Measurements from ENCODE around the gene TNNT2. TPM values are rescaled to one million over a fixed set of nuclear protein-coding genes. Genes with fewer than 3 reads are reported as not detected.

The TNNT2 gene
- total RNA-seq, 2 experiments from 2014 or later, result not detected

DNA sequence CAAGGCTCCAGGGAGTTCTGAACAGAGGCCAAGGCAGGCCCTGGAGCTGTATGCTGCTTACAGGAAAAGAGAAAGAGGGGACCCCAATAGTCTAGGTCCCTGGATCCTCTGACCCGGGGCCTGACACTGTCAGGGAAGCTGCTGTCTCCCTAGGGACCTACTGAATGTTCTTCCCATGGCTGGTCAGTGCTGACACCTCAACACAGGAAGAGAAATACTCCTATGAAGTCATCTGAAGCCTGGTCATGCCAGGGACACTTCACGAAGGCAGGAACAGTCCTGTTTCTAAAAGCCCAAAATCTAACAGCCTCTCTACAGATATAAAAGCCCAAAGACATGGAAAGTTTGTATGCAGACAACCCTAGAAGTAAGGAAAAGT, 23.4 kb upstream of the TNNT2 start:
- CTCF ChIA-PET, result interaction anchor here (0.6 to 1.2 kb wide), 4 partner anchors 14 to 250 kb away, joined by 3 to 4 read pairs (median 3); no protein-coding TSS in a partner anchor
- no peak overlapping the region for H3K27ac Mint-ChIP-seq
- H3K4me3 Mint-ChIP-seq, result no peak overlapping the region
- intact Hi-C loops (cut with DNase I, micrococcal nuclease), result no loop called here
- ATAC-seq (no peak), DNase-seq (no peak)
- POLR2A ChIA-PET, result no interaction called here
- H3K4me1 Mint-ChIP-seq, result no peaks in the 10 kb centered on the region
- H3K36me3 Mint-ChIP-seq (ENCODE audit: low read depth), result no peaks in the 10 kb centered on the region
- H3K27me3 Mint-ChIP-seq, result peaks cover 35% of the 10 kb centered on the region
- H3K9me3 Mint-ChIP-seq (ENCODE audit: low read depth), result no peaks in the 10 kb centered on the region

DNA sequence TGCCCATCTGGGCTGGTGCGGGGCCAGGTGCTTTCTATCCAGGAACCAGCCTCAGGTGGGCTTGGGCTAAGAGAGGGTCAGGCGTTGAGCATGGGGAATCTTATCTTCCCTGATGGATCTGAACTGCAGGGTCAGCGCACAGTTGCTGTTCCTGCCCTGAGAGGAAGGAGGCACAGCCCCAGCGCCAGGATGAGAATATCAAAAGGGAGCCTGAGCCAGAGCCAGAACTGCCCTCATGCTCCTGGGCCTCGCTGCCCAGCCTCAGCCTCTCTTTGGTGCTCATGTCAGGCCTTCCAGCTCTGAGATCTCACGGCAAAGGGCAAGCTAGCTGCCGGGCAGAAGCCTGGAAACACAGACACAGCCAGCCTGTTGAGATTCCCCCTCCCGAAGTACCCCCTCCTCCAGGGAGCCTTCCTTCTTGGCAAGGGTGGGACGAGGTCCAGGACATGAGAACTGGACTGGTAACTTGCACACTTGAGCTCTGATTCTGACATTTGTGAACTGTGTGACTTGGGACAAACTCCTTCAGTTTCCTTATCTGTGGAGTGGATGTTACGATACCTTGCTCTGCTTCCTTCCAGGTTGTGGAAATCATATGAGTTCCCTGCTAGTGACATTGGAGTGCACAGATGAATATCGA, 22.9 kb upstream of the TNNT2 start:
- Mint-ChIP-seq H3K4me1 (no peaks in the 10 kb centered on the region), H3K36me3 (ENCODE audit: low read depth) (no peaks in the 10 kb centered on the region), H3K27me3 (peaks cover 35% of the 10 kb centered on the region), H3K27ac (no peak overlapping the region), H3K4me3 (no peak overlapping the region), H3K9me3 (ENCODE audit: low read depth) (no peaks in the 10 kb centered on the region)
- POLR2A ChIA-PET, result no interaction called here
- ATAC-seq, result no peak
- no peak for DNase-seq
- intact Hi-C loops (cut with DNase I, micrococcal nuclease), result no loop called here
- CTCF ChIA-PET, result interaction anchor here (0.5 to 1.2 kb wide), 5 partner anchors 13 to 185 kb away, joined by 3 to 4 read pairs (median 3); no protein-coding TSS in a partner anchor

DNA sequence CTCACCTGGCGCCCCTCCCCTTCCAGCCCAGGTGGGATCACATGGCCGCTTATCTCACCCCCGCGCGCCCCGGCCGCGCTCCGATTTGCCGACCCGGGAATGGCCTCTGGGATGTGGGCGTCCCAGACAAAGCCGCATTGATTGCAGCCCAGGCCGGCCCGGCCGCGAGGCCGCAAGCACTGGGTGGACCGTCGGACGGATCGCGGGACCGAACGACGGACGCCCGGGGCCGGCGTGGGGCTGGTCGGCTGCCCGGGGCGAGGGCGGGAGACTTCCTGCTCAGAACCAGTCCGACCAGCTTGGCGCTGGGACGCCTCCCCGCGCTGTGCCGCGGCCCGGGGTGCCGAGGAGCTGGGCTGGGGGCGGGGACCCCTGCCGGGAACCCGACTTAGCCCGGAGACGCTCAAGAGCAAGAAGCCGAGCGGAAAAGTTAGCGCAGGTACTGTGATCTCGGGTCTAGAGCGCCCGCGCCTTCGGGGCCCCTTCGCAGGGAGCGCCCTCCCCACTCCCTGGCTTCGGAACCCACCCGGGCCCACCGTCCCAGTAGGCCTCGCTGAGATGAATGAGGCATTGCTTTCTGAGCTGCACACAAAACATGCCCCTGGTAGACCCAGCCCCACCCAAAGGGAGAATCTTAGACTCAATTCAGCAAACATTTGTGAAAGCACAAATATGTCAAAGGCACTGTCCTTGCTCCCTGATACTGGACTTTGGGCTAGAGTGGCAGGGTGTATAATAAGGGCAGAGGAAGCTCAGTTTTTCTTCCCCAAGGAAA, 22.1 kb upstream of the TNNT2 start:
- DNase-seq (no peak), ATAC-seq (no peak)
- intact Hi-C loops (cut with DNase I, micrococcal nuclease), result no loop called here
- peaks cover 35% of the 10 kb centered on the region for H3K27me3 Mint-ChIP-seq
- H3K4me3 Mint-ChIP-seq, result no peak overlapping the region
- ChIA-PET POLR2A (no interaction called here), CTCF (interaction anchor here (0.9 kb wide), 1 partner anchor 113 kb away, joined by 3 read pairs; no protein-coding TSS in a partner anchor)
- no peak overlapping the region for H3K27ac Mint-ChIP-seq
- no peaks in the 10 kb centered on the region for H3K4me1 Mint-ChIP-seq
- H3K9me3 Mint-ChIP-seq (ENCODE audit: low read depth), result no peaks in the 10 kb centered on the region
- H3K36me3 Mint-ChIP-seq (ENCODE audit: low read depth), result no peaks in the 10 kb centered on the region

DNA sequence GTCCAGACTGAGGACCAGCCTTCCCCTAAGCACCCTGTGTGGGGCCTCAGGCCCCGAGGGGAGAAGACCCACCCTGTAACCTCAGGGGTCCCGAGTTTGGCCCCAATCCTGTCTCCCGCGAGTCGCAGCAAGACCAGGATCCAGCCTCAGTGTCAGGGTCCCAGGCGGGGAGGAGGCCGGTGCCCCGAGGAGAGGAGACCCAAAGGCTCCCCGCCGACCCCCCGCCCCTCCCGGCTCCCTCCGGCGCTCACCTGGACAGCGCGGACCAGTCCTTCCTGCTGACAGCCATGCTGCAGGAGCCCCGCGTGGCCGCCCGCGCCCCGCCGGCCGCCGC, 21.5 kb upstream of the TNNT2 start, which contains the start of gene LAD1:
Gene LAD1, minus strand, starts transcription at position 307 of the 334 bp plus-strand sequence. Its CDS starts 18 bp downstream, at position 289.
- CTCF ChIA-PET, result no interaction called here

DNA sequence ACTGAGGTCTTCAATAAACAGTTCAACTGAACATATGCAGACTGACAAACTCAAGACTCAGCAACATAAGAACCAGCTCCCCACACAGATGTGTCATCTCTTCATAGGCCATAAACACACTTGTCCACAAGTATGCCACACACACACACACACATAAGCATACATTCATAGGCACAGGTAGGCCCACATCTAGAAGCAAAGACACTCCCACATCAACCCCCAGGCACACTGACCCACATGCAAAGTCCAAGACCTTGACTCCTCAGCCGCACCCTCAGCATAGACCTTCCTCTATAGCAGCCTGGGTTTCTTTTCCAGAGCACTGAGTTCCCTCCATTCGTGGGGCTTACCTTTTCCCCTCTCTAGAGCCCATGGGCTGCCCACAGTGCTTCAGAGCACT, 20.2 kb upstream of the TNNT2 start:
- peaks cover 35% of the 10 kb centered on the region for H3K27me3 Mint-ChIP-seq
- ATAC-seq, result no peak
- intact Hi-C loops (cut with DNase I, micrococcal nuclease), result no loop called here
- no peak for DNase-seq
- ChIA-PET POLR2A (no interaction called here), CTCF (interaction anchor here (1.2 kb wide), 1 partner anchor 8 kb away, joined by 4 read pairs; no protein-coding TSS in a partner anchor)
- no peaks in the 10 kb centered on the region for H3K4me1 Mint-ChIP-seq
- no peaks in the 10 kb centered on the region for H3K9me3 Mint-ChIP-seq (ENCODE audit: low read depth)
- H3K4me3 Mint-ChIP-seq, result no peak overlapping the region
- no peaks in the 10 kb centered on the region for H3K36me3 Mint-ChIP-seq (ENCODE audit: low read depth)
- H3K27ac Mint-ChIP-seq, result no peak overlapping the region

More for the DNA sequence above, 21.5 kb upstream of the TNNT2 start, which contains the start of gene LAD1:
- no peaks in the 10 kb centered on the region for H3K4me1 Mint-ChIP-seq
- intact Hi-C loops (cut with DNase I, micrococcal nuclease), result no loop called here
- POLR2A ChIA-PET, result no interaction called here
- no peaks in the 10 kb centered on the region for H3K36me3 Mint-ChIP-seq (ENCODE audit: low read depth)
- ATAC-seq, result no peak
- peaks cover 35% of the 10 kb centered on the region for H3K27me3 Mint-ChIP-seq
- no peak within 1 kb of the TSS for H3K4me3 Mint-ChIP-seq
- H3K9me3 Mint-ChIP-seq (ENCODE audit: low read depth), result no peaks in the 10 kb centered on the region
- DNase-seq, result no peak
- no peak within 1 kb of the TSS for H3K27ac Mint-ChIP-seq

DNA sequence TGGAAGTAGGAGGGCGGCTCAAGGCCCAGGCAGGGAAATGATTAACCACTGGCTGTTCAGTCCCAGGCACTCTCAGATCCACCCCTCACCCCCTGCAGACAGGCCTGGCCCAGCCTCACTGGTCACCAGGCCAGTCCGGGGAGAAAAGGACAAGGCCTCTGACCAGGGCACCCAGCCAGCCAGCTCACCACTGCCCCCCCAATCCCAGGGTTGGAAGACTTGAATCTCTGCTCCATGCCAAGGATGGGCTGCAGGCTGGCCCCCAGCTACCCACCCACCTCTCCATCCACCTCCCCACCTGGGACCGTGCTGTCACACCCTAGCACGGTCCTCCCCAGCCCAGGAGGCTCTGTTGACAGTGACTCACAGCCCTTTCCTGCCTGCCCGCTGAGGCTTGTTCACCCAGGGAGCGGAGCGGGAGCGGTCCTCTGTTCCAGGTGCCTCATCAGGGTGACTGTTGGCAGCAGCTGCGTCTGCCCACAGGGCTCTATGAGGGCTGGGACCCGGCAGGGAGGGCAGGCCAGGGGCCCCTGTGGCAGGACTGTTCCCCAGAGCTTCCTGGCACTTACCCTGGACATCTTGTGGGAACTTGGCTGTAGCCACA, 19.5 kb upstream of the TNNT2 start:
- Mint-ChIP-seq H3K4me1 (no peaks in the 10 kb centered on the region), H3K27ac (no peak overlapping the region), H3K4me3 (no peak overlapping the region), H3K36me3 (ENCODE audit: low read depth) (no peaks in the 10 kb centered on the region), H3K9me3 (ENCODE audit: low read depth) (no peaks in the 10 kb centered on the region), H3K27me3 (peaks cover 35% of the 10 kb centered on the region)
- ChIA-PET POLR2A (no interaction called here), CTCF (interaction anchor here (1.2 kb wide), 1 partner anchor 9 kb away, joined by 4 read pairs; no protein-coding TSS in a partner anchor)
- ATAC-seq, result no peak
- intact Hi-C loops (cut with DNase I, micrococcal nuclease), result no loop called here
- DNase-seq, result no peak

DNA sequence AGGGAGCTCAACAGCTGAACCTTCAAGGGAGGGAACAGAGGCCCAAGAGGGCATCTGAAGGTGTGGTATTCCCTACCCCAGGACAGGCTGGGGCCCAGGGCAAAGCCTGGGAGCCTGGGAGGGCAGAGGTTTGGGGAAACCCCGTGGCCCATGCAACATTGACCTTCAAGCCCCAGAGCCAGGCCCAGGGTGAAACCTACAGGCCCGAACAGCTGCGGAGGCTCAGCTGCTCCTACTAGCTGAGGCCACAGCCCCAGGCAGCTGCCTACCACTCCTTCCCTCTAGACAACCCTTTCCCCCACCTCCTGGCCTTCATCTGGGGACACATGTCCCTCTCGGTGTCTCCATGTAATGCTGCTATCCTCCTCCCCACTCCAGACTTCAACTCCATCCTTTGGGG, 18.5 kb upstream of the TNNT2 start:
- Mint-ChIP-seq H3K9me3 (ENCODE audit: low read depth) (no peaks in the 10 kb centered on the region), H3K4me1 (no peaks in the 10 kb centered on the region), H3K36me3 (ENCODE audit: low read depth) (no peaks in the 10 kb centered on the region), H3K27ac (no peak overlapping the region), H3K27me3 (peaks cover 33% of the 10 kb centered on the region), H3K4me3 (no peak overlapping the region)
- CTCF ChIA-PET, result interaction anchor here (1.3 kb wide), 1 partner anchor 50 kb away, joined by 5 read pairs; no protein-coding TSS in a partner anchor
- POLR2A ChIA-PET, result interaction anchor here (0.6 kb wide), 1 partner anchor 821 kb away, joined by 8 read pairs; no protein-coding TSS in a partner anchor
- ATAC-seq (no peak), DNase-seq (no peak)
- intact Hi-C loops (cut with DNase I, micrococcal nuclease), result no loop called here

DNA sequence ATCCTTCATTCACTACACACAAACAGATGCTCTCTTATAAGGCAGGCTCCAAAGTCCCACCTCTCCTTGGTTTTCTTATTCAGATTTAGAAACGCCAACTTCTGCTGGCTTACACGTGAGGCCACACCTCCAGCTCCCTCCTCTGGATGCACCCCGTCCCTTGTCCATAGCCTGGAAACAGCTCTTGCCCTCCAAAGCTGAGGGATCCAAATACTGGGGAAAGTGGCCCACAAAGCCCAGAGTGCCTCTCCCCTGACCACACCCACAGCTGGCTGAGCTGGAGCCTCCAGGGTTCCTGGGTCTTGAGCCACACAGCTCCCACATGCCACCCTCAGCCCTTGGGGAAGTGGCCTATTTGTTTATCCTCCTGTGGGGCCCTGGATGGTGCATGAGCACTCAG, 17.1 kb upstream of the TNNT2 start:
- ATAC-seq (no peak), DNase-seq (no peak)
- intact Hi-C loops (cut with DNase I, micrococcal nuclease), result no loop called here
- peaks cover 19% of the 10 kb centered on the region for H3K27me3 Mint-ChIP-seq
- ChIA-PET POLR2A (no interaction called here), CTCF (interaction anchor here (0.8 to 1.3 kb wide), 3 partner anchors 9 to 62 kb away, joined by 3 to 5 read pairs (median 4); no protein-coding TSS in a partner anchor)
- H3K9me3 Mint-ChIP-seq (ENCODE audit: low read depth), result no peaks in the 10 kb centered on the region
- H3K4me3 Mint-ChIP-seq, result no peak overlapping the region
- no peak overlapping the region for H3K27ac Mint-ChIP-seq
- H3K4me1 Mint-ChIP-seq, result no peaks in the 10 kb centered on the region
- no peaks in the 10 kb centered on the region for H3K36me3 Mint-ChIP-seq (ENCODE audit: low read depth)

DNA sequence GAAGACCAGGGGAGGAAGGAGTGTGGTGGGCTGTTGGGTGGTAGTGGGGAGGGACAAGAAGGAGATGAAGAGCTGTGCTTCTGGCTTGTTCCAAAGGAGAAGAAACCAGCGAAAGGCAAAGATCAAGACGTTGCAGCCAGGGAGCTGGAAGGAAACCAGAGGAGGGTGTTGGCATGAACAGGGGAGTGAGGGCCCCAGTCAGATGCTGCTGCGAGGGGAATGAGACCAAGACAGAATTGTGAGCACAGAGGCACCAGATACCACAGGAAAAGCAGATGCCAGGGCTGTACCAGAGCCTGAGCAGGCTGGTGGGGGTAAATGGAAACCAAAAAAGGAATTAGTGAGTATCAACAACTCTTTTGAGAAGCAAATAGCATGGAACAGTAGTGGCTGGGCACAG, 15.6 kb upstream of the TNNT2 start:
- no peaks in the 10 kb centered on the region for H3K36me3 Mint-ChIP-seq (ENCODE audit: low read depth)
- peaks cover 11% of the 10 kb centered on the region for H3K27me3 Mint-ChIP-seq
- H3K9me3 Mint-ChIP-seq (ENCODE audit: low read depth), result no peaks in the 10 kb centered on the region
- H3K4me1 Mint-ChIP-seq, result no peaks in the 10 kb centered on the region
- ChIA-PET CTCF (interaction anchor here (0.6 to 1.3 kb wide), 2 partner anchors 45 to 883 kb away, joined by 4 read pairs; no protein-coding TSS in a partner anchor), POLR2A (no interaction called here)
- H3K4me3 Mint-ChIP-seq, result no peak overlapping the region
- no peak for ATAC-seq
- DNase-seq, result no peak
- intact Hi-C loops (cut with DNase I, micrococcal nuclease), result no loop called here
- no peak overlapping the region for H3K27ac Mint-ChIP-seq

DNA sequence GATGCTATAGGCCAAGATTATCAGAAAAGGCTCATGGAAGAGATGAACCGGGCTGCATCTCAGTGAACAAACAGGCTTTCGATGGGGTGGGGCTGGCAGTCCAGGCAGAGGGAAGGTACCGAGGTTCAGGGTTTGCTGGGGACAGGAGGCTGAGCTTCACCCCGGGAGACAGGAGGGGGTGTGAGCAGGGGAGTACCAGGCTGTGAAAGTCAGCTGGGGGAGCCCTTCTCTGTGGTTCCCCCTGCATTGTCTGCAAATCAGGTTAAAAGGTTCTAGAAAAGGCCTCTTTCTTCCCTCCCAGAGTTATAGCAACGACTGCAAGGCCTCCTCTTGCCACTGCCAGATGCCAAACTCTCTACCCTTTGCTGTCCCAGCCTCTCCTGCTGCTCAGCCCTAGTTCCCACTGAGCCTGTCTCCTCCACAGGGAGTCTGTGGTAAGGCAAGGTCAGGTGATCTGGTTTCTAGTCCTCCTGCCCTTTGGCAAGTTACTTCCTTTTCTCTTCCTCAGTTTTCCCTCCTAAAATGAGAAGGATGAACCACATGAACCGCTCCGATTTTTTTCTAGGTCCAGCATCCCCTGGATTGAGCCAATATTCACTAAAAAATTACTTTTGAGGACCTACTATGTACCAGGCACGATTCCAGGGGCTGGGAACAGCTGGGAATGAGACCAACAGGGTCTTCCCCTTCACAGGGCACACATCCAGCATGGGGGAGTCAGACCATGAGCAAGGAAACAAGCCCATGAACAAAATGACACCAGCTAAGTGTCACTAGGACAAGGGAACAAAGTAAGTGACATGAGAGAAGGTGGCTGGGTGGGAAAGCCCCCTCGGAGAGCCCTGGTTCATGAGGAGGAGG, 14.4 kb upstream of the TNNT2 start:
- DNase-seq (no peak), ATAC-seq (no peak)
- peaks cover 5% of the 10 kb centered on the region for H3K27me3 Mint-ChIP-seq
- intact Hi-C loops (cut with DNase I, micrococcal nuclease), result no loop called here
- no peaks in the 10 kb centered on the region for H3K9me3 Mint-ChIP-seq (ENCODE audit: low read depth)
- ChIA-PET CTCF (interaction anchor here (0.7 to 1.3 kb wide), 3 partner anchors 31 to 141 kb away, joined by 3 to 4 read pairs (median 3); no protein-coding TSS in a partner anchor), POLR2A (no interaction called here)
- H3K4me3 Mint-ChIP-seq, result no peak overlapping the region
- no peaks in the 10 kb centered on the region for H3K4me1 Mint-ChIP-seq
- no peak overlapping the region for H3K27ac Mint-ChIP-seq
- H3K36me3 Mint-ChIP-seq (ENCODE audit: low read depth), result no peaks in the 10 kb centered on the region

DNA sequence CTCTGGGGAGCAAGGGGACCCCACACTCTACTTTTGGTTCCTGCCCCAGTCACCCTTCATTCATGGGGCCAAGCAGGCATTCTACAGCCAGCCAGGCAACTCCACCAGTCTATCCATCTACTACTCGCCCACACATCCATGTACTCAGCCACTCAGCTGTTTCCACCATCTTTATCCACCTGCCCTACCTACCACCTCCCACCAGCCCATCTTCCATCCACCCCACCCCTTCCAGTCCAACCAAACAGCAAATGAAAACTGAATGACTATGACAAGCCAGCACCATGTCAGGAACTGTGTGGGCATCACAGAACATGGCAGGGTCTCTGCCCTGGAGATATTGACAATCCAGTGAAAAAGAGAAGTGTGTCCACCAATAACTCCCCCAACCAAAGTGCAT, 13.7 kb upstream of the TNNT2 start:
- ATAC-seq (no peak), DNase-seq (no peak)
- peaks cover 4% of the 10 kb centered on the region for H3K27me3 Mint-ChIP-seq
- H3K36me3 Mint-ChIP-seq (ENCODE audit: low read depth), result no peaks in the 10 kb centered on the region
- no peaks in the 10 kb centered on the region for H3K4me1 Mint-ChIP-seq
- ChIA-PET CTCF (interaction anchor here (2.7 kb wide), 1 partner anchor 19 kb away, joined by 7 read pairs; no protein-coding TSS in a partner anchor), POLR2A (no interaction called here)
- intact Hi-C loops (cut with DNase I, micrococcal nuclease), result no loop called here
- no peaks in the 10 kb centered on the region for H3K9me3 Mint-ChIP-seq (ENCODE audit: low read depth)
- H3K27ac Mint-ChIP-seq, result no peak overlapping the region
- H3K4me3 Mint-ChIP-seq, result no peak overlapping the region
